Brain microvascular endothelial cell (primary cell): Measurements from ENCODE around the gene SHOX.

ENCODE experiments used
- DNase-seq: peaks from one replicate; pipeline ENCODE4 v3.0.0-alpha.2; 2020
- H3K27ac ChIP-seq: fragments of 250-450 bp; sonication (Bioruptor Pico); 2 replicates; pipeline ENCODE4 v1.5.1; 2020; ENCODE audit warnings: mild to moderate bottlenecking, moderate library complexity
- H3K27me3 ChIP-seq: fragments of 250-450 bp; sonication (Bioruptor Pico); replicated peaks from 2 replicates; pipeline ENCODE4 v1.5.1; 2020; ENCODE audit warnings: mild to moderate bottlenecking
- H3K36me3 ChIP-seq: fragments of 250-450 bp; sonication (Bioruptor Pico); replicated peaks from 2 replicates; pipeline ENCODE4 v1.5.1; 2020; ENCODE audit warnings: mild to moderate bottlenecking
- H3K4me3 ChIP-seq: 2 replicates; pipeline ENCODE4 v1.5.1; 2011; ENCODE audit warnings: low read depth, mild to moderate bottlenecking, control low read depth, low read length, moderate library complexity
- CTCF ChIP-seq: IDR thresholded peaks from 2 replicates; pipeline ENCODE4 v1.5.1; 2011; ENCODE audit warnings: low read depth, mild to moderate bottlenecking, moderate library complexity, low read length, control low read depth, inconsistent platforms; ENCODE audit errors: missing control alignments
- in situ Hi-C: cut with HindIII; loops from 2 replicates; pipeline ENCODE4 v1.10.0; 2017; ENCODE audit warnings: low sequenced_read_pairs, low pct_ligation_motif_present

SHOX gene

GRCh38 chrX:630612-631496 lies at the start of gene SHOX:
Gene SHOX, plus strand, starts transcription at chrX:630791. Its CDS starts 107 bp downstream, at chrX:630898.
- no peak for TF ChIP-seq CTCF
- Histone ChIP-seq H3K27ac (no peak within 1 kb of the TSS), H3K4me3 (no peak within 1 kb of the TSS), H3K36me3 (no peaks in the 10 kb centered on the region), H3K27me3 (peaks cover 71% of the 10 kb centered on the region)
- in situ Hi-C loops: no loop called here
- DNase-seq: no peak

GRCh38 chrX:581066-581465 lies 49.5 kb upstream of the SHOX start:
- TF ChIP-seq CTCF: no peak
- in situ Hi-C loops: no loop called here

GRCh38 chrX:581720-582298 lies 48.8 kb upstream of the SHOX start:
- TF ChIP-seq CTCF: no peak
- in situ Hi-C loops: no loop called here
- Histone ChIP-seq H3K27me3 (no peaks in the 10 kb centered on the region), H3K36me3 (no peaks in the 10 kb centered on the region), H3K27ac (no peak overlapping the region), H3K4me3 (no peak overlapping the region)
- no peak for DNase-seq

More at GRCh38 chrX:581066-581465, 49.5 kb upstream of the SHOX start:
- Histone ChIP-seq H3K27ac (no peak overlapping the region), H3K36me3 (no peaks in the 10 kb centered on the region), H3K4me3 (no peak overlapping the region), H3K27me3 (no peaks in the 10 kb centered on the region)
- no peak for DNase-seq

- Histone ChIP-seq H3K4me3 (no peak overlapping the region), H3K27me3 (no peaks in the 10 kb centered on the region), H3K36me3 (no peaks in the 10 kb centered on the region), H3K27ac (no peak overlapping the region)
- no peak for TF ChIP-seq CTCF
- no peak for DNase-seq
- in situ Hi-C loops: no loop called here
Observed at GRCh38 chrX:584572-584971, 46.0 kb upstream of the SHOX start.

GRCh38 chrX:585115-585808 lies 45.3 kb upstream of the SHOX start:
- Histone ChIP-seq H3K4me3 (no peak overlapping the region), H3K27ac (no peak overlapping the region), H3K36me3 (no peaks in the 10 kb centered on the region), H3K27me3 (no peaks in the 10 kb centered on the region)
- in situ Hi-C loops: no loop called here
- DNase-seq: no peak
- TF ChIP-seq CTCF: no peak
